Spinal cord (tissue), 10 donors: Measurements from ENCODE around the gene ACTRT1. TPM values are rescaled to one million over a fixed set of nuclear protein-coding genes. Genes with fewer than 3 reads are reported as not detected.

Source experiments
- DNase-seq, 6 donors: peaks; one replicate each; pipeline versions ENCODE4 v3.0.0 to v3.0.0-alpha.2; 2013 to 2015; ENCODE audit warnings: low spot score in 6 of 6, low read depth in 4 of 6
- H3K27ac ChIP-seq: one replicate; pipeline ENCODE4 v1.5.1; 2013; ENCODE audit warnings: low read depth, low read length, control low read depth
- H3K27me3 ChIP-seq: one replicate; pipeline ENCODE4 v1.6.1; 2013; ENCODE audit warnings: low read length; ENCODE audit not compliant: control insufficient read depth, insufficient read depth
- H3K36me3 ChIP-seq: one replicate; pipeline ENCODE4 v1.6.1; 2013; ENCODE audit warnings: low read length; ENCODE audit not compliant: control insufficient read depth, insufficient read depth
- H3K4me1 ChIP-seq: one replicate; pipeline ENCODE4 v1.6.1; 2013; ENCODE audit warnings: low read length; ENCODE audit not compliant: control insufficient read depth, insufficient read depth
- H3K4me3 ChIP-seq: one replicate; pipeline ENCODE4 v1.5.1; 2013; ENCODE audit warnings: low read depth, low read length, control low read depth
- H3K9me3 ChIP-seq: one replicate; pipeline ENCODE4 v1.6.1; 2013; ENCODE audit warnings: low read length; ENCODE audit not compliant: control insufficient read depth, insufficient read depth
- WGBS: methylation state at CpG from one replicate; pipeline ENCODE4 v1.1.5; 2013; ENCODE audit warnings: missing lambda C conversion rate; ENCODE audit not compliant: insufficient coverage; 5-methylcytosine and 5-hydroxymethylcytosine counted together
- long read RNA-seq, 4 donors: transcript quantifications; one replicate each; lab custom pipeline, GENCODE V29; 2026
- polyA plus RNA-seq, 2 donors: library from polyadenylated mRNA; unstranded; fragments of 120-200 nt; gene quantifications; one replicate each; pipeline ENCODE4 v1.2.1, GENCODE V29; 2013; ENCODE audit not compliant: insufficient read length in 2 of 2
- total RNA-seq, 2 donors: library from RNA; depleted of rRNA in 1 of 2; stranded (reverse); fragments of 120-200 nt in 1 of 2; fragments of >200 nt in 1 of 2; gene quantifications; one replicate each; pipeline versions ENCODE4 v1.2.3 to v1.2.4, GENCODE V29; 2013 to 2014
- donor health status: healthy.

Gene ACTRT1
- total RNA-seq (not detected), polyA plus RNA-seq (not detected)
- long read RNA-seq, donor 1, result 0 reads
- long read RNA-seq, donor 2, result 0 reads
- long read RNA-seq, donor 3, result 0 reads
- long read RNA-seq, donor 4, result 0 reads

- Histone ChIP-seq H3K27ac (no peak within 1 kb of the TSS), H3K4me3 (no peak within 1 kb of the TSS), H3K4me1 (no peaks in the 10 kb centered on the region), H3K27me3 (no peaks in the 10 kb centered on the region), H3K9me3 (no peaks in the 10 kb centered on the region), H3K36me3 (no peaks in the 10 kb centered on the region)
- WGBS, result no CpG with 5 or more reads among the region's 1 CpG
- DNase-seq, result no peak
Measured at GRCh38 chrX:128052303-128052702, at the start of gene ACTRT1. ACTRT1 (minus strand) TSS chrX:128052403; CDS start chrX:128052206, 197 bp downstream.

GRCh38 chrX:128078545-128078944 is 26.3 kb upstream of the ACTRT1 start:
- no peak overlapping the region for H3K4me3 ChIP-seq
- WGBS, result no CpG with 5 or more reads among the region's 2 CpGs
- no peak overlapping the region for H3K27ac ChIP-seq
- no peaks in the 10 kb centered on the region for H3K36me3 ChIP-seq
- peaks cover 1% of the 10 kb centered on the region for H3K9me3 ChIP-seq
- no peaks in the 10 kb centered on the region for H3K27me3 ChIP-seq
- H3K4me1 ChIP-seq, result no peaks in the 10 kb centered on the region
- no peak for DNase-seq

- DNase-seq, result no peak
- Histone ChIP-seq H3K27me3 (no peaks in the 10 kb centered on the region), H3K36me3 (no peaks in the 10 kb centered on the region), H3K4me1 (no peaks in the 10 kb centered on the region), H3K9me3 (no peaks in the 10 kb centered on the region), H3K27ac (no peak overlapping the region), H3K4me3 (no peak overlapping the region)
- no CpG with 5 or more reads among the region's 2 CpGs for WGBS
Measured at GRCh38 chrX:128057421-128057820, 5.2 kb upstream of the ACTRT1 start.

GRCh38 chrX:128051526-128051925 is 677 bp downstream of the ACTRT1 start:
- no peak for DNase-seq
- WGBS, result 81% methylated on average over 9 of the region's 10 CpGs
- Histone ChIP-seq H3K4me1 (no peaks in the 10 kb centered on the region), H3K9me3 (no peaks in the 10 kb centered on the region), H3K36me3 (no peaks in the 10 kb centered on the region), H3K27me3 (no peaks in the 10 kb centered on the region), H3K4me3 (no peak overlapping the region), H3K27ac (no peak overlapping the region)

GRCh38 chrX:128035318-128035717 is 16.9 kb downstream of the ACTRT1 start:
- H3K4me1 ChIP-seq, result no peaks in the 10 kb centered on the region
- H3K9me3 ChIP-seq, result no peaks in the 10 kb centered on the region
- no peak overlapping the region for H3K27ac ChIP-seq
- DNase-seq, result no peak
- H3K27me3 ChIP-seq, result no peaks in the 10 kb centered on the region
- no peaks in the 10 kb centered on the region for H3K36me3 ChIP-seq
- H3K4me3 ChIP-seq, result no peak overlapping the region

- WGBS, result no CpG with 5 or more reads among the region's 1 CpG
- Histone ChIP-seq H3K4me1 (no peaks in the 10 kb centered on the region), H3K27me3 (no peaks in the 10 kb centered on the region), H3K9me3 (no peaks in the 10 kb centered on the region), H3K36me3 (no peaks in the 10 kb centered on the region), H3K4me3 (no peak overlapping the region), H3K27ac (no peak overlapping the region)
- no peak for DNase-seq
Measured at GRCh38 chrX:128021566-128021965, 30.6 kb downstream of the ACTRT1 start.

- no CpG with 5 or more reads among the region's 2 CpGs for WGBS
- H3K36me3 ChIP-seq, result no peaks in the 10 kb centered on the region
- H3K27me3 ChIP-seq, result no peaks in the 10 kb centered on the region
- no peaks in the 10 kb centered on the region for H3K4me1 ChIP-seq
- no peak overlapping the region for H3K27ac ChIP-seq
- no peak overlapping the region for H3K4me3 ChIP-seq
- DNase-seq, result no peak
- no peaks in the 10 kb centered on the region for H3K9me3 ChIP-seq
Measured at GRCh38 chrX:128020701-128021100, 31.5 kb downstream of the ACTRT1 start.

GRCh38 chrX:128019218-128019617 is 33.0 kb downstream of the ACTRT1 start:
- Histone ChIP-seq H3K9me3 (no peaks in the 10 kb centered on the region), H3K27ac (no peak overlapping the region), H3K4me1 (no peaks in the 10 kb centered on the region), H3K4me3 (no peak overlapping the region), H3K27me3 (no peaks in the 10 kb centered on the region), H3K36me3 (no peaks in the 10 kb centered on the region)
- DNase-seq, result no peak
- no CpG with 5 or more reads among the region's 2 CpGs for WGBS

- no peaks in the 10 kb centered on the region for H3K27me3 ChIP-seq
- H3K27ac ChIP-seq, result no peak overlapping the region
- H3K4me1 ChIP-seq, result no peaks in the 10 kb centered on the region
- no peak overlapping the region for H3K4me3 ChIP-seq
- no peaks in the 10 kb centered on the region for H3K9me3 ChIP-seq
- no peak for DNase-seq
- no peaks in the 10 kb centered on the region for H3K36me3 ChIP-seq
- no CpG with 5 or more reads among the region's 1 CpG for WGBS
Measured at GRCh38 chrX:128012015-128012414, 40.2 kb downstream of the ACTRT1 start.

- Histone ChIP-seq H3K27ac (no peak overlapping the region), H3K9me3 (no peaks in the 10 kb centered on the region), H3K27me3 (no peaks in the 10 kb centered on the region), H3K4me3 (no peak overlapping the region), H3K4me1 (no peaks in the 10 kb centered on the region), H3K36me3 (no peaks in the 10 kb centered on the region)
- no peak for DNase-seq
Measured at GRCh38 chrX:128007882-128008281, 44.3 kb downstream of the ACTRT1 start.
